ENCODE measurements around the gene SLC25A27. TPM values are rescaled to one million over a fixed set of nuclear protein-coding genes. Genes with fewer than 3 reads are reported as not detected.

The SLC25A27 gene
- total RNA-seq, 1 donor from 2014 or later = 6.9 TPM

DNA sequence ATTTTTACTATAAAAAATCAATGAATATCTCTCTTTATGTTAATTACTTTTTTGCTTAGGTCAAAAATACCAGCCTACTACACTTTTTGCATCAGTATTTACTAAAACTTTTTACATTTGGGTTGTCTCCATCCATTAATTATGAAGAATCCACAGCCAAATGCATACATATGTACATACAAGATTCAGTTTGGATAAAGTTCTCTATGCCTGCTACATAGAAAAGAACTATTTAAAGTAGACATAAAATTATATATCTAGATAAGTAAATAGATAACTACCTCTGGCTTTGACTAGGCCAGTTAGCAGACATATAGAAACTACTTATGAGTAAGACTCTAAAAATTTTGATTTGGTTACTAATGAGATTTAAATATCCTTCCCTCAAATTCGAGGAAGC lies 47.2 kb downstream of the SLC25A27 start:
- TF ChIP-seq, protein P1, sequence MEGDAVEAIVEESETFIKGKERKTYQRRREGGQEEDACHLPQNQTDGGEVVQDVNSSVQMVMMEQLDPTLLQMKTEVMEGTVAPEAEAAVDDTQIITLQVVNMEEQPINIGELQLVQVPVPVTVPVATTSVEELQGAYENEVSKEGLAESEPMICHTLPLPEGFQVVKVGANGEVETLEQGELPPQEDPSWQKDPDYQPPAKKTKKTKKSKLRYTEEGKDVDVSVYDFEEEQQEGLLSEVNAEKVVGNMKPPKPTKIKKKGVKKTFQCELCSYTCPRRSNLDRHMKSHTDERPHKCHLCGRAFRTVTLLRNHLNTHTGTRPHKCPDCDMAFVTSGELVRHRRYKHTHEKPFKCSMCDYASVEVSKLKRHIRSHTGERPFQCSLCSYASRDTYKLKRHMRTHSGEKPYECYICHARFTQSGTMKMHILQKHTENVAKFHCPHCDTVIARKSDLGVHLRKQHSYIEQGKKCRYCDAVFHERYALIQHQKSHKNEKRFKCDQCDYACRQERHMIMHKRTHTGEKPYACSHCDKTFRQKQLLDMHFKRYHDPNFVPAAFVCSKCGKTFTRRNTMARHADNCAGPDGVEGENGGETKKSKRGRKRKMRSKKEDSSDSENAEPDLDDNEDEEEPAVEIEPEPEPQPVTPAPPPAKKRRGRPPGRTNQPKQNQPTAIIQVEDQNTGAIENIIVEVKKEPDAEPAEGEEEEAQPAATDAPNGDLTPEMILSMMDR (IDR thresholded peaks at IDR 0.05; ENCODE audit: insufficient read depth, low read length, poor library complexity, severe bottlenecking) = no peak
- no peak overlapping the region for H3K4me3 ChIP-seq (ENCODE audit: low read depth, low read length)
- no peaks in the 10 kb centered on the region for H3K27me3 ChIP-seq (ENCODE audit: control insufficient read depth, insufficient read depth, low read length)
- DNase-seq (ENCODE audit: low read depth) = no peak
- no peaks in the 10 kb centered on the region for H3K36me3 ChIP-seq (ENCODE audit: control insufficient read depth, insufficient read depth, low read length)

DNA sequence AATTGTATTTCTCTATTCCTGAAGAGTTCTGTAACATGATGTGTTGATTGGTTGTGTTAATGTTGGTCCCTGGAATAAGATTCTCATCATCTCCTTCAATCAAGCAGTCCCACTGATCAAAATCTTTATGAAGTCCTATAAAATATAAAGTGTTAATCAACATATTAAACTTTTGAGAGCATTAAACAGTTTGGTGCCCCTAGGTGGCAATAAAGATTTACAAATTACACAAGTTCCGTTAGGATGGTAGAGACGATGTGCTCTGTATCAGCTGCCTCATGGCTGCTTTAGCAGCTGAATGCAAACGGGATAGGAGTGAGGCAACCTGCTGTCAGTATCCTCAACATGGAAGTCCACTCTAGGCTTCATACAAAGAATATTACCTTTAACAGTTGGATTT lies 51.8 kb downstream of the SLC25A27 start:
- DNase-seq (ENCODE audit: low read depth) = no peak
- TF ChIP-seq, protein P1 (IDR thresholded peaks at IDR 0.05; ENCODE audit: insufficient read depth, low read length, poor library complexity, severe bottlenecking) = no peak
- no peak overlapping the region for H3K4me3 ChIP-seq (ENCODE audit: low read depth, low read length)
- H3K27me3 ChIP-seq (ENCODE audit: control insufficient read depth, insufficient read depth, low read length) = no peaks in the 10 kb centered on the region
- H3K36me3 ChIP-seq (ENCODE audit: control insufficient read depth, insufficient read depth, low read length) = no peaks in the 10 kb centered on the region

DNA sequence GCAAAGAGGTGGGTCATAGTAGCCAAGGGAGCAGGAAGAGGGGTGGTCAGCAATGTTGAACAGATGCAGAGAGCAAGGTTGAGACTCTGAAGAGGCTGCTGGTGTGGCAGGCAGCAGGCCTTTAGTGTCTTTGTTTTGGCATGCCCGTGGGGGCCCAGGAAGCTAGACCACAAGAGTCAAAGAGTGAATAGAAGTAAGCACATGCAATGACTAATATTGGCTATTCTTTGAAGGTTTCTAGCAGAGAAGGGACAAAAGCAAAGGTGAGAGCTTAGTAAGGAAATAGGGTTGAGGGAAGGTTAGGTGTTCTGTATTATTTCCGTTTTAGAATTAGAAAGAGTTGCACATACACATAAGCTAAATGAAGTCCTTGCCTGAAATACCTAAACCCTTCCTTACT lies 53.7 kb downstream of the SLC25A27 start:
- no peak for DNase-seq (ENCODE audit: low read depth)
- Histone ChIP-seq H3K4me3 (ENCODE audit: low read depth, low read length) (no peak overlapping the region), H3K36me3 (ENCODE audit: control insufficient read depth, insufficient read depth, low read length) (no peaks in the 10 kb centered on the region), H3K27me3 (ENCODE audit: control insufficient read depth, insufficient read depth, low read length) (no peaks in the 10 kb centered on the region)
- TF ChIP-seq, protein P1 (IDR thresholded peaks at IDR 0.05; ENCODE audit: insufficient read depth, low read length, poor library complexity, severe bottlenecking) = no peak

DNA sequence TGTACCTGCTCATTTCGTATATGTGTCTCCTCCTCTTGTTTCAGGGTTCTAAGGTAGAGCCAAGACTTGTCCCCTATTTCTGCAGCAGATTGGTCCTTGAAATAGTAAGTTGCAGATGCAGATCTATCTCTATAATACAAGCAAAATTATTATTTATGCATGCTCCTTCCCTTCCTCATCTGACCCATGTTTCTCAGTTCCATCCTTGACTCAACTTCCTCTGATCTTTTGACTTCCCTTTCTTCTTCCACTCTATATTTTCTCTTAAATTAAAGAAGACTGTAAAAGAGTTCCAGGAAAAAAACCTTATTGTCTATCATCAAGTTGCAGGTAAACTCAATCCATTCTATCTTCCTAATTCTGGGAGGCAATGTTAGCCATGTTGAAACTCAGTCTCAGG lies 58.7 kb downstream of the SLC25A27 start:
- TF ChIP-seq, protein P1 (IDR thresholded peaks at IDR 0.05; ENCODE audit: insufficient read depth, low read length, poor library complexity, severe bottlenecking) = no peak

DNA sequence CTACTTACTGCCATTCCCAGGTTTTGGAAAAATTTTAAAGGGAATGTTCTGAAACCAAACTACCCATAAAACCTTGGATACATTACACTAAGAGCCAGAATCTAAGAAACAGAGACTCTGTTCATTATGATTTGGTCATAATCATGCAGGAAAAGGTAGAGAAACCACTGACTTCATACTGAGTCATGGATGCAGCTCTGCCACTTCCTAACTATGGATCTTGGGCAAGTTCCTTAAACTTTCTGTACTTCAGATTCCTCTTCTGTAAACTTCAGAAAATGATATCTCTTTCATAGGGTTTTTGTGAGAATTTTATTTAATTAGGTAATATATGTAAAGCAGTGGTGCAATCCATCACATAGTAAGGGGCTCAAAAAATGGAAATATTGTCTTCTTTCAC lies 62.4 kb downstream of the SLC25A27 start:
- no peaks in the 10 kb centered on the region for H3K27me3 ChIP-seq (ENCODE audit: control insufficient read depth, insufficient read depth, low read length)
- TF ChIP-seq, protein P1 (IDR thresholded peaks at IDR 0.05; ENCODE audit: insufficient read depth, low read length, poor library complexity, severe bottlenecking) = no peak
- no peak for DNase-seq (ENCODE audit: low read depth)

More for the DNA sequence above, 58.7 kb downstream of the SLC25A27 start:
- DNase-seq (ENCODE audit: low read depth) = no peak
- H3K4me3 ChIP-seq (ENCODE audit: low read depth, low read length) = no peak overlapping the region
- no peaks in the 10 kb centered on the region for H3K27me3 ChIP-seq (ENCODE audit: control insufficient read depth, insufficient read depth, low read length)
- no peaks in the 10 kb centered on the region for H3K36me3 ChIP-seq (ENCODE audit: control insufficient read depth, insufficient read depth, low read length)

DNA sequence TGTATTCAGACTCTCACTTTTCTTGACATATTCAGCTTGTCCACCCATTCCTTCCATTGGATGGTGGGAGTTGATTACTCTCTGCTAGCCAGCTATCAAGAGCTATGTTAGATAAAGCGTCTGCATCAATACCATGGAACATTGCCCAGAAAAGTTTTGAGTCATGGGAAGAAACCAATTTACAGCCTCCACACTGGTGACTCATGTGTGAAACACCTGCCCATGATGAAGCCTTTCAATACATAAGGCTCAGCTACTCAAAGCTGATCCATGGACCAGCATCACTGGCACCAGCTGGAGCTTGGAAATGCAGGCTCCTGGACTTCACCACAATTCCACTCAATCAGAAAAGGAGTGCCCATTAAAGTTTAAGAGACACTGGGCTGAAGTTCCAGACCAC lies 66.3 kb downstream of the SLC25A27 start:
- DNase-seq (ENCODE audit: low read depth) = peak; percentile 85

More for the DNA sequence above, 62.4 kb downstream of the SLC25A27 start:
- Histone ChIP-seq H3K4me3 (ENCODE audit: low read depth, low read length) (no peak overlapping the region), H3K36me3 (ENCODE audit: control insufficient read depth, insufficient read depth, low read length) (no peaks in the 10 kb centered on the region)

More for the DNA sequence above, 66.3 kb downstream of the SLC25A27 start:
- H3K4me3 ChIP-seq (ENCODE audit: low read depth, low read length) = no peak overlapping the region
- TF ChIP-seq, protein P1 (IDR thresholded peaks at IDR 0.05; ENCODE audit: insufficient read depth, low read length, poor library complexity, severe bottlenecking) = no peak
- no peaks in the 10 kb centered on the region for H3K27me3 ChIP-seq (ENCODE audit: control insufficient read depth, insufficient read depth, low read length)
- H3K36me3 ChIP-seq (ENCODE audit: control insufficient read depth, insufficient read depth, low read length) = no peaks in the 10 kb centered on the region
